ENCODE measurements around the gene PDE11A.

The PDE11A gene

GRCh38 chr2:177727577-177728398 is 344.8 kb downstream of the PDE11A start:
- no peak for DNase-seq (ENCODE audit: low read depth, low spot score)

- DNase-seq (ENCODE audit: low read depth, low spot score) = no peak
These were observed 345.6 kb downstream of the PDE11A start for GRCh38 chr2:177726931-177727348.

GRCh38 chr2:177724398-177725287 is 347.9 kb downstream of the PDE11A start:
- DNase-seq (ENCODE audit: low read depth, low spot score) = no peak

GRCh38 chr2:177723235-177723634 is 349.3 kb downstream of the PDE11A start:
- no peak for DNase-seq (ENCODE audit: low read depth, low spot score)

- no peak for DNase-seq (ENCODE audit: low read depth, low spot score)
These were observed 350.6 kb downstream of the PDE11A start for GRCh38 chr2:177721818-177722567.

- no peak for DNase-seq (ENCODE audit: low read depth, low spot score)
These were observed 351.5 kb downstream of the PDE11A start for GRCh38 chr2:177721087-177721486.

GRCh38 chr2:177717831-177718618 is 354.6 kb downstream of the PDE11A start:
- no peak for DNase-seq (ENCODE audit: low read depth, low spot score)

GRCh38 chr2:177716484-177716883 is 356.1 kb downstream of the PDE11A start:
- DNase-seq (ENCODE audit: low read depth, low spot score) = no peak

GRCh38 chr2:177715771-177716170 is 356.8 kb downstream of the PDE11A start:
- DNase-seq (ENCODE audit: low read depth, low spot score) = no peak

GRCh38 chr2:177714704-177715103 is 357.9 kb downstream of the PDE11A start:
- no peak for DNase-seq (ENCODE audit: low read depth, low spot score)

GRCh38 chr2:177712462-177712861 is 360.1 kb downstream of the PDE11A start:
- no peak for DNase-seq (ENCODE audit: low read depth, low spot score)

GRCh38 chr2:177711483-177712265 is 360.9 kb downstream of the PDE11A start:
- DNase-seq (ENCODE audit: low read depth, low spot score) = no peak

GRCh38 chr2:177710889-177711288 is 361.7 kb downstream of the PDE11A start:
- DNase-seq (ENCODE audit: low read depth, low spot score) = no peak

GRCh38 chr2:177709986-177710401 is 362.6 kb downstream of the PDE11A start:
- DNase-seq (ENCODE audit: low read depth, low spot score) = no peak

- no peak for DNase-seq (ENCODE audit: low read depth, low spot score)
These were observed 363.7 kb downstream of the PDE11A start for GRCh38 chr2:177708660-177709444.

- no peak for DNase-seq (ENCODE audit: low read depth, low spot score)
These were observed 364.5 kb downstream of the PDE11A start for GRCh38 chr2:177708106-177708505.

- DNase-seq (ENCODE audit: low read depth, low spot score) = no peak
These were observed 366.9 kb downstream of the PDE11A start for GRCh38 chr2:177705511-177706173.

GRCh38 chr2:177703159-177703558 is 369.4 kb downstream of the PDE11A start:
- DNase-seq (ENCODE audit: low read depth, low spot score) = no peak

- no peak for DNase-seq (ENCODE audit: low read depth, low spot score)
These were observed 374.3 kb downstream of the PDE11A start for GRCh38 chr2:177698281-177698680.

Data from brain pericyte (primary cell).